ENCODE measurements around the gene GLYR1. TPM values are rescaled to one million over a fixed set of nuclear protein-coding genes. Genes with fewer than 3 reads are reported as not detected.

The GLYR1 gene
- total RNA-seq, 1 donor from 2014 or later: 53.0 TPM

DNA sequence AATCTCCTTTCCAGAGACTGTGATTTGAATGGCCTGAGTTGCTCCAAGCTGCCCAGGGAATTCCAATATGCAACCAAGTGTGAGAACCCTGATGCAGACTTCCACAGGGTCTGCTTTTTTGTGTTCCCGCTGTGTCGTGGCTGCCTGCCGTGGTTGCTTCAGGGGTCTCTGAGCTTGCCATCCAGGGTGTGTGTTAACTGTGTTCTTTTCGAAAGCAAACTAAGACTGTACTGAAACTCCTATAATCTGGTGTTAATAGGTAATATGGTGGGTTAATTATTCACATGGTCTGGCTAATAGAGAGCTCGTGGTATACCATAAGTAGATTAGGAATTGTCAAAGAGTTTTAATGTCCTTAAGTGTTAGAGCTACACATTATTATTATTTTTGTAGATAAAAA lies 20.9 kb upstream of the GLYR1 start:
- Histone ChIP-seq H3K9ac (no peak overlapping the region), H3K4me2 (no peak overlapping the region), H3F3A (ENCODE audit: low read depth) (no peaks in the 10 kb centered on the region), H3K36me3 (no peaks in the 10 kb centered on the region), H2AFZ (replicated peaks) (no peak overlapping the region), H3K27ac (no peak overlapping the region), H3K4me1 (no peaks in the 10 kb centered on the region), H4K20me1 (ENCODE audit: low read depth) (peaks cover 49% of the 10 kb centered on the region), H3K79me2 (ENCODE audit: low read depth) (peaks cover 60% of the 10 kb centered on the region), H3K9me3 (ENCODE audit: low read depth) (no peaks in the 10 kb centered on the region), H3K4me3 (no peak overlapping the region), H3K27me3 (no peaks in the 10 kb centered on the region)
- no peak overlapping the region for H3K4me3 Mint-ChIP-seq
- no peak for DNase-seq (ENCODE audit: low spot score)
- TF ChIP-seq, protein P1, sequence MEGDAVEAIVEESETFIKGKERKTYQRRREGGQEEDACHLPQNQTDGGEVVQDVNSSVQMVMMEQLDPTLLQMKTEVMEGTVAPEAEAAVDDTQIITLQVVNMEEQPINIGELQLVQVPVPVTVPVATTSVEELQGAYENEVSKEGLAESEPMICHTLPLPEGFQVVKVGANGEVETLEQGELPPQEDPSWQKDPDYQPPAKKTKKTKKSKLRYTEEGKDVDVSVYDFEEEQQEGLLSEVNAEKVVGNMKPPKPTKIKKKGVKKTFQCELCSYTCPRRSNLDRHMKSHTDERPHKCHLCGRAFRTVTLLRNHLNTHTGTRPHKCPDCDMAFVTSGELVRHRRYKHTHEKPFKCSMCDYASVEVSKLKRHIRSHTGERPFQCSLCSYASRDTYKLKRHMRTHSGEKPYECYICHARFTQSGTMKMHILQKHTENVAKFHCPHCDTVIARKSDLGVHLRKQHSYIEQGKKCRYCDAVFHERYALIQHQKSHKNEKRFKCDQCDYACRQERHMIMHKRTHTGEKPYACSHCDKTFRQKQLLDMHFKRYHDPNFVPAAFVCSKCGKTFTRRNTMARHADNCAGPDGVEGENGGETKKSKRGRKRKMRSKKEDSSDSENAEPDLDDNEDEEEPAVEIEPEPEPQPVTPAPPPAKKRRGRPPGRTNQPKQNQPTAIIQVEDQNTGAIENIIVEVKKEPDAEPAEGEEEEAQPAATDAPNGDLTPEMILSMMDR (IDR thresholded peaks at IDR 0.05): no peak
- TF ChIP-seq EZH2phosphoT487 (IDR thresholded peaks at IDR 0.05): no peak
- no peak for TF ChIP-seq EZH2 (IDR thresholded peaks at IDR 0.05)
- H3K36me3 Mint-ChIP-seq: peaks cover 19% of the 10 kb centered on the region
- peaks cover 5% of the 10 kb centered on the region for H3K27me3 Mint-ChIP-seq (ENCODE audit: insufficient read depth, low read depth)
- H3K9me3 Mint-ChIP-seq: no peaks in the 10 kb centered on the region
- H3K4me1 Mint-ChIP-seq: no peaks in the 10 kb centered on the region
- H3K27ac Mint-ChIP-seq: no peak overlapping the region

DNA sequence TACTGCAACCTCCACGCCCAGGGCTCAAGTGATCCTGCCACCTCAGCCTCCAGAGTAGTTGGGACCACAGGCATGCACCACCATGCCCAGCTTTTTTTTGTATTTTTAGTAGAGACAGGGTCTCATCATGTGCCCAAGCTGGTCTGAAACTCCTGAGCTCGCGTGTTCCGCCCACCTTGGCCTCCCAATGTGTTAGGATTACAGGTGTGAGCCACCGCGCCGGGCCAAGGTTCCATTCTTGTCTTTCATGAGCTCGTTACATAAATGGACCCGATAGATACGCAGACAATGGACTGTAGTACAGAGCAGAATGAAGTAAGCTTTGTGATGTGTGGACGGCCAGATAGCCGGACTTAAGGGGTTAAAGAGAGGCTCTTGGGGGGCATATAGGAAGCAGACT lies 19.5 kb upstream of the GLYR1 start:
- H3K4me1 ChIP-seq: no peaks in the 10 kb centered on the region
- H3K4me3 Mint-ChIP-seq: no peak overlapping the region
- H3K4me2 ChIP-seq: no peak overlapping the region
- H3K27ac ChIP-seq: no peak overlapping the region
- TF ChIP-seq EZH2 (IDR thresholded peaks at IDR 0.05): no peak
- TF ChIP-seq, protein P1 (IDR thresholded peaks at IDR 0.05): no peak
- peaks cover 59% of the 10 kb centered on the region for H4K20me1 ChIP-seq (ENCODE audit: low read depth)
- peaks cover 71% of the 10 kb centered on the region for H3K79me2 ChIP-seq (ENCODE audit: low read depth)
- no peak overlapping the region for H2AFZ ChIP-seq (replicated peaks)
- H3K4me1 Mint-ChIP-seq: no peaks in the 10 kb centered on the region
- no peaks in the 10 kb centered on the region for H3F3A ChIP-seq (ENCODE audit: low read depth)
- H3K9me3 ChIP-seq (ENCODE audit: low read depth): no peaks in the 10 kb centered on the region
- no peak overlapping the region for H3K9ac ChIP-seq
- H3K9me3 Mint-ChIP-seq: no peaks in the 10 kb centered on the region
- peaks cover 10% of the 10 kb centered on the region for H3K36me3 Mint-ChIP-seq
- DNase-seq (ENCODE audit: low spot score): no peak
- no peaks in the 10 kb centered on the region for H3K36me3 ChIP-seq
- no peak overlapping the region for H3K27ac Mint-ChIP-seq
- no peak overlapping the region for H3K4me3 ChIP-seq
- no peaks in the 10 kb centered on the region for H3K27me3 ChIP-seq
- H3K27me3 Mint-ChIP-seq (ENCODE audit: insufficient read depth, low read depth): peaks cover 5% of the 10 kb centered on the region

DNA sequence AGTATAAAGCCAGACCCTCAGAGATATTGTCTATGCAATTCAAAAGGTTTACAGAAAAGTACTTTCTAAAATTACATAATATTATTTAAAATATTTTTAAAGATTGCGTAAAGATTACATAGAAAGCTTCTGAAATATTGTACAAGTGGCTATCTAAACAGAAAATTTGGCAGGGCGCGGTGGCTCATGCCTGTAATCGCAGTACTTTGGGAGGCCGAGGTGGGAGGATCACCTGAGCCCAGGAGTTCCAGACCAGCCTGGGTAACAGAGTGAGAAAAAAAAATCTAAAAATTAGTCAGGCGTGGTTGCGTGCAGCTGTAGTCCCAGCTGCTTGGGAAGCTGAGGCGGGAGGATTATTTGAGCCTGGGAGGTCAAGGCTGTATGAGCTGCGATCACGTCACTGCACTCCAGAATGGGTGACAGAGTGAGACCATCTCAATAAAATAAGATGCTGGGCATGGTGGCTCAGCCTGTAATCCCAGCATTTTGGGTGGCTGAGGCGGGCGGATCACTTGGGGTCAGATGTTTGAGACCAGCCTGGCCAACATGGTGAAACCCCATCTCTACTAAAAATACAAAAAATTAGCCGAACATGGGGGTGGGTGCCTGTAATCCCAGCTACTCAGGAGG lies 18.3 kb upstream of the GLYR1 start:
- no peak overlapping the region for H3K27ac Mint-ChIP-seq
- TF ChIP-seq EZH2 (IDR thresholded peaks at IDR 0.05): no peak
- no peak for TF ChIP-seq EZH2phosphoT487 (IDR thresholded peaks at IDR 0.05)
- TF ChIP-seq, protein P1 (IDR thresholded peaks at IDR 0.05): no peak
- H3K36me3 Mint-ChIP-seq: peaks cover 9% of the 10 kb centered on the region

More for the DNA sequence above, 18.3 kb upstream of the GLYR1 start:
- Mint-ChIP-seq H3K4me3 (no peak overlapping the region), H3K9me3 (no peaks in the 10 kb centered on the region), H3K4me1 (no peaks in the 10 kb centered on the region), H3K27me3 (ENCODE audit: insufficient read depth, low read depth) (peaks cover 5% of the 10 kb centered on the region)
- DNase-seq (ENCODE audit: low spot score): no peak
- H3K79me2 ChIP-seq (ENCODE audit: low read depth): peaks cover 71% of the 10 kb centered on the region
- H2AFZ ChIP-seq (replicated peaks): no peak overlapping the region
- no peaks in the 10 kb centered on the region for H3K27me3 ChIP-seq
- peaks cover 68% of the 10 kb centered on the region for H4K20me1 ChIP-seq (ENCODE audit: low read depth)
- no peaks in the 10 kb centered on the region for H3F3A ChIP-seq (ENCODE audit: low read depth)
- H3K36me3 ChIP-seq: no peaks in the 10 kb centered on the region
- no peak overlapping the region for H3K27ac ChIP-seq
- H3K4me3 ChIP-seq: no peak overlapping the region
- no peak overlapping the region for H3K4me2 ChIP-seq
- no peaks in the 10 kb centered on the region for H3K4me1 ChIP-seq
- no peak overlapping the region for H3K9ac ChIP-seq
- no peaks in the 10 kb centered on the region for H3K9me3 ChIP-seq (ENCODE audit: low read depth)
